Measurements from ENCODE around the gene PAPPA. TPM values are rescaled to one million over a fixed set of nuclear protein-coding genes. Genes with fewer than 3 reads are reported as not detected.

Gene PAPPA
- total RNA-seq, 1 experiment from 2014 or later = 3.9 TPM

GRCh38 chr9:116274293-116274692 is 120.7 kb downstream of the PAPPA start:
- Histone ChIP-seq H3K4me2 (no peak overlapping the region), H3F3A (ENCODE audit: insufficient read depth, low read depth) (no peaks in the 10 kb centered on the region), H3K9me2 (ENCODE audit: insufficient read depth) (no peaks in the 10 kb centered on the region; the same call in 1 of the 2 replicates), H3K79me2 (ENCODE audit: low read depth) (no peaks in the 10 kb centered on the region), H3K4me1 (replicated peaks; ENCODE audit: insufficient read depth) (0 out of 2 replicates have a peak, but pooled peaks cover 5% of the 10 kb centered on the region), H3K4me3 (no peak overlapping the region), H2AFZ (no peak overlapping the region), H3K27me3 (ENCODE audit: insufficient read depth, low read depth) (no peaks in the 10 kb centered on the region), H3K9me3 (ENCODE audit: insufficient read depth, low read depth) (no peaks in the 10 kb centered on the region), H3K36me3 (ENCODE audit: low read depth) (no peaks in the 10 kb centered on the region), H3K27ac (no peak overlapping the region), H4K20me1 (ENCODE audit: insufficient read depth) (no peaks in the 10 kb centered on the region)
- ChIA-PET POLR2A (ENCODE audit: unreplicated experiment) (no interaction called here), CTCF (no interaction called here)
- intact Hi-C loops (cut with micrococcal nuclease; ENCODE audit: unreplicated experiment) = no loop called here
- BruUV-seq (replicated peaks) = no TSS peak
- no peak for TF ChIP-seq EZH2 (IDR thresholded peaks at IDR 0.05; ENCODE audit: low read depth)
- no peak for DNase-seq

- Histone ChIP-seq H3K79me2 (ENCODE audit: low read depth) (no peaks in the 10 kb centered on the region), H3K9me3 (ENCODE audit: insufficient read depth, low read depth) (no peaks in the 10 kb centered on the region), H3K9me2 (ENCODE audit: insufficient read depth) (no peaks in the 10 kb centered on the region; the same call in 1 of the 2 replicates), H3K27ac (no peak overlapping the region), H3K36me3 (ENCODE audit: low read depth) (no peaks in the 10 kb centered on the region), H3K27me3 (ENCODE audit: insufficient read depth, low read depth) (no peaks in the 10 kb centered on the region), H4K20me1 (ENCODE audit: insufficient read depth) (no peaks in the 10 kb centered on the region), H3K4me2 (no peak overlapping the region), H2AFZ (no peak overlapping the region), H3K4me1 (replicated peaks; ENCODE audit: insufficient read depth) (0 out of 2 replicates have a peak, but pooled peaks cover 5% of the 10 kb centered on the region), H3F3A (ENCODE audit: insufficient read depth, low read depth) (no peaks in the 10 kb centered on the region), H3K4me3 (no peak overlapping the region)
- TF ChIP-seq, protein P1, sequence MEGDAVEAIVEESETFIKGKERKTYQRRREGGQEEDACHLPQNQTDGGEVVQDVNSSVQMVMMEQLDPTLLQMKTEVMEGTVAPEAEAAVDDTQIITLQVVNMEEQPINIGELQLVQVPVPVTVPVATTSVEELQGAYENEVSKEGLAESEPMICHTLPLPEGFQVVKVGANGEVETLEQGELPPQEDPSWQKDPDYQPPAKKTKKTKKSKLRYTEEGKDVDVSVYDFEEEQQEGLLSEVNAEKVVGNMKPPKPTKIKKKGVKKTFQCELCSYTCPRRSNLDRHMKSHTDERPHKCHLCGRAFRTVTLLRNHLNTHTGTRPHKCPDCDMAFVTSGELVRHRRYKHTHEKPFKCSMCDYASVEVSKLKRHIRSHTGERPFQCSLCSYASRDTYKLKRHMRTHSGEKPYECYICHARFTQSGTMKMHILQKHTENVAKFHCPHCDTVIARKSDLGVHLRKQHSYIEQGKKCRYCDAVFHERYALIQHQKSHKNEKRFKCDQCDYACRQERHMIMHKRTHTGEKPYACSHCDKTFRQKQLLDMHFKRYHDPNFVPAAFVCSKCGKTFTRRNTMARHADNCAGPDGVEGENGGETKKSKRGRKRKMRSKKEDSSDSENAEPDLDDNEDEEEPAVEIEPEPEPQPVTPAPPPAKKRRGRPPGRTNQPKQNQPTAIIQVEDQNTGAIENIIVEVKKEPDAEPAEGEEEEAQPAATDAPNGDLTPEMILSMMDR (conservative IDR thresholded peaks at IDR 0.05) = no peak
- TF ChIP-seq EZH2 (IDR thresholded peaks at IDR 0.05; ENCODE audit: low read depth) = no peak
- CTCF ChIA-PET = no interaction called here
- no peak for DNase-seq
- BruUV-seq (replicated peaks) = no TSS peak
- intact Hi-C loops (cut with micrococcal nuclease; ENCODE audit: unreplicated experiment) = no loop called here
- POLR2A ChIA-PET (ENCODE audit: unreplicated experiment) = no interaction called here
Observed at GRCh38 chr9:116275418-116276195, 122.0 kb downstream of the PAPPA start.

GRCh38 chr9:116276196-116276493 is 122.6 kb downstream of the PAPPA start:
- BruUV-seq (replicated peaks) = no TSS peak
- H3K9me3 ChIP-seq (ENCODE audit: insufficient read depth, low read depth) = no peaks in the 10 kb centered on the region
- POLR2A ChIA-PET (ENCODE audit: unreplicated experiment) = no interaction called here
- H3K4me2 ChIP-seq = no peak overlapping the region
- 0 out of 2 replicates have a peak, but pooled peaks cover 5% of the 10 kb centered on the region for H3K4me1 ChIP-seq (replicated peaks; ENCODE audit: insufficient read depth)
- CTCF ChIA-PET = no interaction called here
- no peak overlapping the region for H3K4me3 ChIP-seq
- no peak for TF ChIP-seq EZH2 (IDR thresholded peaks at IDR 0.05; ENCODE audit: low read depth)
- TF ChIP-seq, protein P1 (conservative IDR thresholded peaks at IDR 0.05) = no peak
- intact Hi-C loops (cut with micrococcal nuclease; ENCODE audit: unreplicated experiment) = no loop called here
- DNase-seq = no peak
- H4K20me1 ChIP-seq (ENCODE audit: insufficient read depth) = no peaks in the 10 kb centered on the region
- no peak overlapping the region for H2AFZ ChIP-seq
- no peaks in the 10 kb centered on the region for H3K79me2 ChIP-seq (ENCODE audit: low read depth)
- H3K27ac ChIP-seq = no peak overlapping the region
- H3K27me3 ChIP-seq (ENCODE audit: insufficient read depth, low read depth) = no peaks in the 10 kb centered on the region
- H3F3A ChIP-seq (ENCODE audit: insufficient read depth, low read depth) = no peaks in the 10 kb centered on the region
- H3K36me3 ChIP-seq (ENCODE audit: low read depth) = no peaks in the 10 kb centered on the region
- no peaks in the 10 kb centered on the region; the same call in 1 of the 2 replicates for H3K9me2 ChIP-seq (ENCODE audit: insufficient read depth)

Measured in PC-9 (cell line).